Measurements from ENCODE around the gene TBL1X. TPM values are rescaled to one million over a fixed set of nuclear protein-coding genes. Genes with fewer than 3 reads are reported as not detected.

The TBL1X gene
- total and polyA plus RNA-seq, 2 of the 8 experiments (the other 6 are each of a cell fraction or from before 2014, with no cell fraction given): 13.3 to 25.6 TPM

DNA sequence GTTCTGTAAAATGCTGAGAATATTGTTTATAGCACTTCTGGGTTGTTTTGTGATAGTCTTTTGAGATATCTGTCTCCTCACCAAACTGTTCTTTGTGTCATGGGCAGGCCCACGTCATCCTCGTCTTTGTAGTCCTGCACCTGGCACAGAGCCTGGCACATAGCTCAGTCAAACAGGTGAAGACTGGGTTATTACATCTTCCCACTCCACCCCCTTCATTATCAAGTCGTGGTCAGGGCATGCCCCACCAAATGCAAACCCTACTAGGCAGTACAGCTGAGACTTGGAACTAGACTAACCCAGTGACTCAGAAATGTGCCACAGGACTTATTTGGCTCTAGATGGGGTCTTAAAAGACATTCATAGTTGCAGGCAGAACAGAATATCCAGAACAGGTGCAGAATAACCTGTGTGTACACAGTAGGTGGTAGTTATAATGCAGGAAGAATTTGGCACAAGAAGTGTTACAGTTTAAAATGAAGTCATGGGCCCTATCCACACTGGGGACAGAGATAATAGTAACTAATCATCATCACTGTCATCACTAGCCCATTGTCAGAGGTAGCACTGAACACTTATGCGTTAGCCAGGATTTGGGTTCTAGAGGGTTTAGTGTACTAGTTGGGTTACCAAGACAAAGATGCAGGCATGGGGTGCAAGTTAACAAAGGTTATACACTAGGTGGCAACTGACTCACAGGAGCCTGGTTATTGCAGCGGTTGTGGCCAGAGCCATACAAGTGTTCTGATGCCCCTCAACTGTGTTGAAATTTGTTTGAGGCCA, 74.9 kb downstream of the TBL1X start:
- Histone ChIP-seq H3K27me3 (replicated peaks in 1 of 4; ENCODE audit: control insufficient read depth in 3 of 4, extremely low read depth in 1 of 4, insufficient read depth in 3 of 4, low read length in 3 of 4) (no peaks in the 10 kb centered on the region), H3K18ac (ENCODE audit: extremely low read depth, low read length) (no peak overlapping the region), H2BK5ac (ENCODE audit: low read depth, low read length) (no peak overlapping the region), H2AK5ac (ENCODE audit: low read depth, low read length) (no peak overlapping the region), H3K4me3 (ENCODE audit: extremely low read depth in 1 of 4, insufficient read depth in 2 of 4, low read depth in 3 of 4, low read length in 4 of 4) (no peak overlapping the region), H4K91ac (replicated peaks; ENCODE audit: insufficient read length, low read length) (no peak overlapping the region), H3K56ac (replicated peaks; ENCODE audit: insufficient read length, low read depth, low read length) (no peak overlapping the region), H4K8ac (ENCODE audit: extremely low read depth, insufficient read depth, low read length) (no peak overlapping the region), H2BK15ac (ENCODE audit: low read length) (no peak overlapping the region), H2AFZ (ENCODE audit: low read length) (no peak overlapping the region), H4K20me1 (replicated peaks in 1 of 2; ENCODE audit: control insufficient read depth in 1 of 2, insufficient read depth in 2 of 2, low read length in 2 of 2) (peaks cover 0 to 3% of the 10 kb centered on the region in 2 experiments), H3K79me1 (ENCODE audit: low read depth, low read length) (no peaks in the 10 kb centered on the region; the same call in 1 of the 2 replicates), H3K23ac (ENCODE audit: insufficient read length) (no peak overlapping the region), H3K79me2 (ENCODE audit: control insufficient read depth in 1 of 2, insufficient read depth in 2 of 2, low read length in 2 of 2) (peaks cover 0 to 27% of the 10 kb centered on the region in 2 experiments; a peak in 3 of 4 replicates), H2BK120ac (replicated peaks; ENCODE audit: low read depth, low read length) (no peak overlapping the region), H3K14ac (ENCODE audit: insufficient read length) (no peak overlapping the region), H3K23me2 (ENCODE audit: low read depth, low read length) (no peaks in the 10 kb centered on the region), H3K4me1 (replicated peaks in 1 of 4; ENCODE audit: control insufficient read depth in 3 of 4, insufficient read depth in 4 of 4, low read length in 3 of 4) (peaks cover 0 to 6% (median 2%) of the 10 kb centered on the region in 4 experiments; a peak in 3 of 7 replicates), H3K4me2 (ENCODE audit: insufficient read depth in 1 of 2, low read depth in 2 of 2, low read length in 2 of 2) (no peak overlapping the region), H3K9me3 (ENCODE audit: insufficient read depth in 2 of 2, low read depth in 1 of 2, low read length in 1 of 2) (no peaks in the 10 kb centered on the region), H3K4ac (replicated peaks; ENCODE audit: insufficient read length, low read depth, low read length) (no peak overlapping the region), H4K5ac (ENCODE audit: insufficient read length, low read depth, low read length) (no peak overlapping the region), H3K9ac (replicated peaks in 1 of 4; ENCODE audit: extremely low read depth in 1 of 4, low read depth in 3 of 4, low read length in 3 of 4) (no peak overlapping the region), H2BK12ac (ENCODE audit: low read depth, low read length) (no peak overlapping the region), H3K27ac (ENCODE audit: low read depth, low read length) (no peak overlapping the region), H3K36me3 (ENCODE audit: control insufficient read depth in 2 of 4, insufficient read depth in 4 of 4, low read length in 3 of 4) (no peaks in the 10 kb centered on the region), H2BK20ac (ENCODE audit: low read length) (no peak overlapping the region)
- DNase-seq (ENCODE audit: low read depth in 1 of 2, low spot score in 2 of 2) (no peak), FAIRE-seq (no peak)
- ChIA-PET CTCF (ENCODE audit: partially characterized antibody) (interaction anchor here (0.5 kb wide), 1 partner anchor 392 kb away, joined by 3 read pairs; no protein-coding TSS in a partner anchor), POLR2A (ENCODE audit: partially characterized antibody) (no interaction called here)
- 88% methylated on average over 5 of the region's 5 CpGs; no CpG with 5 or more reads in 1 of the 2 experiments for whole genome bisulfite sequencing, 2 experiments (ENCODE audit: extremely low coverage in 1 of 2, insufficient coverage in 1 of 2, insufficient read length in 1 of 2, insufficient replicate concordance in 2 of 2, low coverage in 1 of 2, low lambda C conversion rate in 2 of 2, missing lambda C conversion rate in 1 of 2)
- no peak for TF ChIP-seq PHF8 (conservative IDR thresholded peaks at IDR 0.05; ENCODE audit: low read depth, low read length)
- TF ChIP-seq TEAD4 (IDR thresholded peaks at IDR 0.05; ENCODE audit: low read depth, low read length): no peak
- TF ChIP-seq SP1 (IDR thresholded peaks at IDR 0.05; ENCODE audit: low read depth, low read length): no peak

Measured in H1 (cell line).